GM19372 (cell line): Measurements from ENCODE around the gene ARAP1.

Experiments used
- ATAC-seq: cut with Tn5 transposase; IDR thresholded peaks from one replicate; pipeline ENCODE4 v1.9.1; 2021; ENCODE audit warnings: mild to moderate bottlenecking, low read depth, moderate library complexity; ENCODE audit not compliant: unreplicated experiment

The ARAP1 gene

GRCh38 chr11:72646024-72646423, 106.2 kb downstream of the ARAP1 start:
- ATAC-seq: no peak

- ATAC-seq: no peak
Measured at GRCh38 chr11:72643547-72643946, 108.7 kb downstream of the ARAP1 start.

- no peak for ATAC-seq
Measured at GRCh38 chr11:72642884-72643522, 109.2 kb downstream of the ARAP1 start.

GRCh38 chr11:72642043-72642883, 109.9 kb downstream of the ARAP1 start:
- ATAC-seq: no peak

GRCh38 chr11:72641522-72642042, 110.6 kb downstream of the ARAP1 start:
- ATAC-seq: no peak

GRCh38 chr11:72639502-72640375, 112.5 kb downstream of the ARAP1 start:
- ATAC-seq: no peak

- no peak for ATAC-seq
Measured at GRCh38 chr11:72637926-72638325, 114.3 kb downstream of the ARAP1 start.

- ATAC-seq: no peak
Measured at GRCh38 chr11:72637198-72637597, 115.0 kb downstream of the ARAP1 start.

GRCh38 chr11:72636376-72636775, 115.8 kb downstream of the ARAP1 start:
- no peak for ATAC-seq

- ATAC-seq: no peak
Measured at GRCh38 chr11:72635933-72636332, 116.3 kb downstream of the ARAP1 start.

GRCh38 chr11:72635309-72635915, 116.8 kb downstream of the ARAP1 start:
- no peak for ATAC-seq
